ENCODE measurements around the gene ZNF860. TPM values are rescaled to one million over a fixed set of nuclear protein-coding genes. Genes with fewer than 3 reads are reported as not detected.
"Not testable (repeated sequence)": the region's sequence is repeated elsewhere in the genome, so short reads cannot be mapped to it uniquely, and the experiment has no call there.

The ZNF860 gene
- total RNA-seq, 2 experiments from 2014 or later: not detected

GRCh38 chr3:31980530-31981205 is 882 bp upstream of the ZNF860 start:
- ChIA-PET CTCF (no interaction called here), POLR2A (no interaction called here)
- ATAC-seq (peak; percentile 71), DNase-seq (peak; percentile 45)
- Mint-ChIP-seq H3K4me3 (peak overlapping the region; percentile 70), H3K9me3 (ENCODE audit: insufficient read depth) (no peaks in the 10 kb centered on the region), H3K4me1 (ENCODE audit: low read depth) (peaks cover 15% of the 10 kb centered on the region), H3K36me3 (ENCODE audit: low read depth) (no peaks in the 10 kb centered on the region), H3K27ac (no peak overlapping the region), H3K27me3 (ENCODE audit: low read depth) (peaks cover 60% of the 10 kb centered on the region)

- Mint-ChIP-seq H3K36me3 (ENCODE audit: low read depth) (no peaks in the 10 kb centered on the region), H3K9me3 (ENCODE audit: insufficient read depth) (no peaks in the 10 kb centered on the region), H3K27ac (no peak overlapping the region), H3K4me3 (no peak overlapping the region), H3K27me3 (ENCODE audit: low read depth) (peaks cover 33% of the 10 kb centered on the region), H3K4me1 (ENCODE audit: low read depth) (peaks cover 14% of the 10 kb centered on the region)
- ATAC-seq (no peak), DNase-seq (no peak)
- POLR2A ChIA-PET: no interaction called here
- CTCF ChIA-PET: no interaction called here
Measured at GRCh38 chr3:31984321-31984720, 2.8 kb downstream of the ZNF860 start.

GRCh38 chr3:31985831-31986230 is 4.3 kb downstream of the ZNF860 start:
- no peaks in the 10 kb centered on the region for H3K9me3 Mint-ChIP-seq (ENCODE audit: insufficient read depth)
- peaks cover 5% of the 10 kb centered on the region for H3K4me1 Mint-ChIP-seq (ENCODE audit: low read depth)
- ChIA-PET CTCF (no interaction called here), POLR2A (no interaction called here)
- DNase-seq: no peak
- H3K27ac Mint-ChIP-seq: no peak overlapping the region
- no peaks in the 10 kb centered on the region for H3K36me3 Mint-ChIP-seq (ENCODE audit: low read depth)
- H3K4me3 Mint-ChIP-seq: no peak overlapping the region
- ATAC-seq: no peak
- H3K27me3 Mint-ChIP-seq (ENCODE audit: low read depth): peaks cover 22% of the 10 kb centered on the region

DNA sequence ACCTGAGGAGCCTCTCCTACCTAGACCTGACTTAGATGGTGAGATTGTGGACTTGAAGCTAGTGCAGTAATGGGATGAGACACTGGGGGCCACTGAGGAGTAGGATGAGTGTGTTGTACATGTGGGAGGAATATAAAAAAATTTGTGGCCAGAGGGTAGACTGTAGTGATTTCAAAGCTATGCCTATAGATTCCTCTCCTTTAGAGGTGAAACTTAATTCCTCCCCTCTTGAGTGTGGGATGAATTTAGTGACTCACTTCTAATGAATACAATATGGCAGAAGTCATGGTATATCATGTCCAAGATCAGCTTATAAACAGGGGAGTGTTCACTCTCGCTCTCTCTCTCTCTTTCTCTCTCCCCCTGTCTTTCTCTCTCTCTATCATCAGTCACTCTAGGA is 6.7 kb downstream of the ZNF860 start:
- no peaks in the 10 kb centered on the region for H3K36me3 Mint-ChIP-seq (ENCODE audit: low read depth)
- ChIA-PET CTCF (interaction anchor here (1.1 kb wide), 1 partner anchor 31 kb away, joined by 3 read pairs; no protein-coding TSS in a partner anchor), POLR2A (no interaction called here)
- no peak overlapping the region for H3K4me3 Mint-ChIP-seq
- no peak overlapping the region for H3K27ac Mint-ChIP-seq
- peaks cover 4% of the 10 kb centered on the region for H3K27me3 Mint-ChIP-seq (ENCODE audit: low read depth)
- no peak for DNase-seq
- no peak for ATAC-seq
- no peaks in the 10 kb centered on the region for H3K4me1 Mint-ChIP-seq (ENCODE audit: low read depth)
- no peaks in the 10 kb centered on the region for H3K9me3 Mint-ChIP-seq (ENCODE audit: insufficient read depth)

- DNase-seq; CTCF ChIA-PET; H3K27me3 Mint-ChIP-seq (ENCODE audit: low read depth); ATAC-seq; H3K9me3 Mint-ChIP-seq (ENCODE audit: insufficient read depth); H3K4me1 Mint-ChIP-seq (ENCODE audit: low read depth); H3K4me3 Mint-ChIP-seq; H3K27ac Mint-ChIP-seq; POLR2A ChIA-PET; H3K36me3 Mint-ChIP-seq (ENCODE audit: low read depth): not testable (repeated sequence)
Measured at GRCh38 chr3:31992995-31993394, 11.4 kb downstream of the ZNF860 start.

- Mint-ChIP-seq H3K4me1 (ENCODE audit: low read depth) (no peaks in the 10 kb centered on the region), H3K9me3 (ENCODE audit: insufficient read depth) (no peaks in the 10 kb centered on the region), H3K27ac (no peak overlapping the region), H3K4me3 (no peak overlapping the region), H3K27me3 (ENCODE audit: low read depth) (peaks cover 4% of the 10 kb centered on the region), H3K36me3 (ENCODE audit: low read depth) (no peaks in the 10 kb centered on the region)
- ChIA-PET CTCF (no interaction called here), POLR2A (no interaction called here)
- DNase-seq (no peak), ATAC-seq (no peak)
Measured at GRCh38 chr3:31993843-31994242, 12.3 kb downstream of the ZNF860 start.

DNA sequence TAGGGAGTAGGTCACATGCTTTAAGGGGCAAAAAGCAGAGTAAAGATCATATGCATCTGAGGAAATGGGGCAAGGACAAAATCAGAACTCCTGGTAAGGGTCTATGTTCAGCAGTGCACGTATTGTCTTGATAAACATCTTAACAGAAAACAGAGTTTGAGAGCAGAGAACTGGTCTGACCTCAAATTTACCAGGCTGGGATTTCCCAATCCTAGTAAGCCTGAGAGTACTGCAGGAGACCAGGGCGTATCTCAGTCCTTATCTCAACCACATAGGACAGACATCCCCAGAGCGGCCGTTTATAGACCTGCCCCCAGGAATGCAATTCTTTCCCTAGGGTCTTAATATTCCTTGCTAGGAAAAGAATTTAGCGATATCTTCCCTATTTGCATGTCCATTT is 13.5 kb downstream of the ZNF860 start:
- H3K4me1 Mint-ChIP-seq (ENCODE audit: low read depth); H3K27me3 Mint-ChIP-seq (ENCODE audit: low read depth); H3K4me3 Mint-ChIP-seq; POLR2A ChIA-PET; DNase-seq; H3K36me3 Mint-ChIP-seq (ENCODE audit: low read depth); H3K27ac Mint-ChIP-seq; CTCF ChIA-PET; ATAC-seq; H3K9me3 Mint-ChIP-seq (ENCODE audit: insufficient read depth): not testable (repeated sequence)

GRCh38 chr3:31996195-31996594 is 14.6 kb downstream of the ZNF860 start:
- Mint-ChIP-seq H3K4me1 (ENCODE audit: low read depth) (no peaks in the 10 kb centered on the region), H3K9me3 (ENCODE audit: insufficient read depth) (no peaks in the 10 kb centered on the region), H3K36me3 (ENCODE audit: low read depth) (no peaks in the 10 kb centered on the region), H3K4me3 (no peak overlapping the region), H3K27me3 (ENCODE audit: low read depth) (peaks cover 6% of the 10 kb centered on the region), H3K27ac (no peak overlapping the region)
- CTCF ChIA-PET: no interaction called here
- ATAC-seq (no peak), DNase-seq (no peak)
- POLR2A ChIA-PET: no interaction called here

DNA sequence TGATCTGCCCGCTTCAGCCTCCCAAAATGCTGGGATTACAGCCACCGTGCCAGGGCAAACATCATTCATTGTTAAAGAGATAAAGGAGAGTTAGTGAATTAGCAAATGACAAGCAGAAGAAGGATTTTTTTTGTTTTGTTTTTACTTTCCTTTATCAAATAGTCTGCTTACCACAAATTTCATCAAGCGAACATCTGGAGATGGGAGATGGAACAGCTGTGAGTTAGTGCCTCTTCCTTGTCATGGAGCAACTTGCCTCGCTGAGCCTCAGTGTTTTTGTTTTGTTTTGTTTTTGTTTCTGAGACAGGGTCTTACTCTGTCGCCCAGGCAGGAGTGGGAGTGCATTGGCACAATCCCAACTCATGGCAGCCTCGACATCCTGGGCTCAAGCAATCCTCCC is 15.9 kb downstream of the ZNF860 start:
- DNase-seq (no peak), ATAC-seq (no peak)
- POLR2A ChIA-PET: no interaction called here
- H3K36me3 Mint-ChIP-seq (ENCODE audit: low read depth): no peaks in the 10 kb centered on the region
- H3K27me3 Mint-ChIP-seq (ENCODE audit: low read depth): peaks cover 10% of the 10 kb centered on the region
- no peak overlapping the region for H3K27ac Mint-ChIP-seq
- H3K9me3 Mint-ChIP-seq (ENCODE audit: insufficient read depth): no peaks in the 10 kb centered on the region
- CTCF ChIA-PET: no interaction called here
- no peaks in the 10 kb centered on the region for H3K4me1 Mint-ChIP-seq (ENCODE audit: low read depth)
- no peak overlapping the region for H3K4me3 Mint-ChIP-seq

DNA sequence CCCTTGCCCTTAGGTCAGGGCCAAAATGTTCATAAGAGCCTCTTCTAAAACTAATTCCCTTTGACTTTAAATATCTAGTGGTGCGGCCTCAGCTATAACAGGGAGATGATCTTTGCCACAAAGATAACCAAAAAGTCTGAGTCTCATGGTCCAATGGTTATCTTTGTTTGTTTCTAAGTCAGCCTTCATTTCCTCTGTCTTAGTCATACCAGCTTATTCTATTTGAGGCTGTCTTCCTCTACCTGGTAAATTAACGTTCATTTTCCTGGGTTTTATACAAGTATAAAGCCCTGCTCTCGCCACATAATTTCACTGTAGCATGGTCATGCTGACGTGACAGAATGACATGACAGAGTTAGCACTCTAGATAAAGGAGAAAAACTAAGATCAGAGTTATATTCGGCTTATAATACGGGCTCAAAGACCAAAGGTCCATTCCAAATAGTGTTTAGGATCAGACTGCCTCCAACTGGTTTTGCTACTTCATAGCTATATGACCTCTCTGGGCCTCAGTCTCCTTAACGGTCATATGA is 18.4 kb downstream of the ZNF860 start:
- no peak overlapping the region for H3K4me3 Mint-ChIP-seq
- no peak overlapping the region for H3K27ac Mint-ChIP-seq
- ChIA-PET POLR2A (no interaction called here), CTCF (no interaction called here)
- H3K4me1 Mint-ChIP-seq (ENCODE audit: low read depth): no peaks in the 10 kb centered on the region
- ATAC-seq (no peak), DNase-seq (no peak)
- peaks cover 22% of the 10 kb centered on the region for H3K27me3 Mint-ChIP-seq (ENCODE audit: low read depth)
- no peaks in the 10 kb centered on the region for H3K9me3 Mint-ChIP-seq (ENCODE audit: insufficient read depth)
- H3K36me3 Mint-ChIP-seq (ENCODE audit: low read depth): no peaks in the 10 kb centered on the region

DNA sequence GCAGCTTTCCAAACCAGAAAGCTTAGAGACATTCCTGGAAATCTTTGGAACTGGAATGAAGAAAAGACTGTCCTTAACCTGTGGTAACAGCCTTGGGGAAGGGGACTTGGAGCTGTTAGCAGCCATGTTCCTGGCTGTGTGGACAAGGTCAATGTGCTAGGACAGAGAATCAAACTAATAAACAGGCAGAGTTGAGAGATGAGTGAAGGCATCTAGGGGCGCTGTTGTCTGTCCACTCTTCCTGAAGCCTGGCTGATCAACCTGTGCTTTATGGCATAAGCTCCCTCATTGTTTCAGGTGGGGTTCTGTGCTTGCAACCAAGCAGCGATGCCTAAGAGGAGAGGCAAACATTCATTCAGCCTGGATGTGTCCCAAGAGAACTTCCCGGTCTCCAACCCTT is 19.3 kb downstream of the ZNF860 start:
- ChIA-PET POLR2A (no interaction called here), CTCF (no interaction called here)
- H3K36me3 Mint-ChIP-seq (ENCODE audit: low read depth): no peaks in the 10 kb centered on the region
- no peak overlapping the region for H3K4me3 Mint-ChIP-seq
- peaks cover 22% of the 10 kb centered on the region for H3K27me3 Mint-ChIP-seq (ENCODE audit: low read depth)
- no peak for DNase-seq
- H3K9me3 Mint-ChIP-seq (ENCODE audit: insufficient read depth): no peaks in the 10 kb centered on the region
- no peak for ATAC-seq
- no peaks in the 10 kb centered on the region for H3K4me1 Mint-ChIP-seq (ENCODE audit: low read depth)
- no peak overlapping the region for H3K27ac Mint-ChIP-seq

DNA sequence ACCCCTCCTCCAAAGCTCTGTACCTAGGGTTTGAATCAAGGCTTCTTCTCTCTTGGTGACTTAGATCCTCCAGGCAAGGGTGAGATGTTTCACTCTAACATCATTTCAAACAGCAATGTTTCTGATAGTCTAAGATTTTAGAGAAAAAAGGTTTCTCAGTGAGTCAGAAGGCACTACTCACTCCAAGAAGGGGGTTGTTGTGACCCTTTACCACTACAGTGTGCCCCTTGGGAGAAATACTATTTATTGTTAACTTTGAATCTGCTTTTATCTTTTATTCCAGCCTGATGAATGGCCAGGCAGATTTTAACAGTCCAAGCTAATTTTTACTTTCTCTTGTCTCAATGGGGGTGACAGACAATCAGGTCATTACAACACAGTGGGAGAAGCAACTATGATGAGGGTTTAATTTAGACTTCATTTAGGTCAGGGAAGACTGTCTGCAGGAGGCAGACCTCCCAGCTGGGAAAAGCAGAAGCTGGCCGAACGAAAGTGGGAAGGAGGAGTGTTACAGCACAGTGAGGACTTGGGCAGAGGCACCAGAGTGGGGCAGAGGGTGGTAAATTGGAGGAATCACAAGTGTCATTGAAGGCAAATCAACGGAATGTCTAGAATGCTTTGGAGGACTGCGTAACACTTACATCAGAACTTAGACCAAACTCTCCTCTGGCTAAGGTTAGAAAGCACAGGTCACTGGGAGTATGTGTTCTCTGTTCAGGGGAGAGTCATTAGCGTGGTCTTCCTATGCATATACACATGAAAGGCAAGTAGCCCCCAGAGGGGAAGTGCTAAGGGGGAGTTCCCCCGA is 21.2 kb downstream of the ZNF860 start:
- H3K9me3 Mint-ChIP-seq (ENCODE audit: insufficient read depth): no peaks in the 10 kb centered on the region
- ChIA-PET CTCF (no interaction called here), POLR2A (no interaction called here)
- no peak for ATAC-seq
- no peak for DNase-seq
- no peaks in the 10 kb centered on the region for H3K36me3 Mint-ChIP-seq (ENCODE audit: low read depth)
- H3K4me1 Mint-ChIP-seq (ENCODE audit: low read depth): no peaks in the 10 kb centered on the region
- H3K27ac Mint-ChIP-seq: no peak overlapping the region
- H3K27me3 Mint-ChIP-seq (ENCODE audit: low read depth): peaks cover 22% of the 10 kb centered on the region
- no peak overlapping the region for H3K4me3 Mint-ChIP-seq

Measured in activated CD8-positive, alpha-beta T cell treated with anti-CD3 and anti-CD28 coated beads, Interleukin-2, amount 10 ng/mL, durations not matched to agents 7 days and 5 days (primary cell).